Ascending aorta (tissue), 2 donors: ENCODE results near the gene ALPK3. TPM values are rescaled to one million over a fixed set of nuclear protein-coding genes. Genes with fewer than 3 reads are reported as not detected.
A peak's percentile ranks its signal among the peaks of the same experiment; 100 is the strongest.

Experiments used
- DNase-seq, 2 donors: peaks; one replicate each; pipeline ENCODE4 v3.0.0-alpha.2; 2019; ENCODE audit warnings: low spot score in 2 of 2
- H3K27ac ChIP-seq, 2 donors: fragments of 200-600 bp; sonication (generic); one replicate each; pipeline ENCODE4 v1.5.1; 2016 to 2017; ENCODE audit warnings: mild to moderate bottlenecking in 1 of 2
- H3K27me3 ChIP-seq: fragments of 200-600 bp; sonication (generic); one replicate; pipeline ENCODE4 v1.5.1; 2017
- H3K36me3 ChIP-seq, 2 donors: fragments of 200-600 bp; sonication (generic); one replicate each; pipeline ENCODE4 v1.5.1; 2016
- H3K4me1 ChIP-seq, 2 donors: fragments of 200-600 bp; sonication (generic); one replicate each; pipeline ENCODE4 v1.5.1; 2016 to 2017; ENCODE audit warnings: mild to moderate bottlenecking in 1 of 2
- H3K4me3 ChIP-seq, 2 donors: fragments of 200-600 bp; sonication (generic); one replicate each; pipeline ENCODE4 v1.5.1; 2016 to 2017; ENCODE audit warnings: mild to moderate bottlenecking in 1 of 2
- H3K9me3 ChIP-seq, 2 donors: fragments of 200-600 bp; sonication (generic); one replicate each; pipeline ENCODE4 v1.5.1; 2016
- CTCF ChIP-seq, 3 experiments: fragments of 200-600 bp in 2 of 3; fragments of 450-650 bp in 1 of 3; sonication (generic) in 2 of 3; IDR thresholded peaks; one replicate each; pipeline ENCODE4 v1.5.1; 2016 to 2019; ENCODE audit warnings: antibody characterized with exemption in 3 of 3, mild to moderate bottlenecking in 1 of 3, moderate library complexity in 1 of 3
- intact Hi-C: fragments of 100-400 bp; cut with DNase I; formaldehyde crosslinking; loops from one replicate; pipeline ENCODE4 v1.15.1; 2023
- total RNA-seq: library from RNA; depleted of rRNA; stranded (reverse); fragments of >200 nt; gene quantifications from one replicate; pipeline ENCODE4 v1.1.0, GENCODE V29; 2016

ALPK3 gene
- total RNA-seq, 1 donor from 2014 or later = 38.0 TPM

GRCh38 chr15:84817466-84818081 is 418 bp downstream of the ALPK3 start:
- H3K4me3 ChIP-seq = peak overlapping the region; percentile 67 to 77
- H3K36me3 ChIP-seq = no peaks in the 10 kb centered on the region
- peak in 1 of 2 donors; percentile 63 for DNase-seq
- intact Hi-C loops = loop anchor here (1.0 to 2.0 kb wide), 6 partner anchors 23 to 163 kb away; partner anchors contain the start of genes SEC11A, WDR73 and ZNF592
- peaks cover 12 to 47% of the 10 kb centered on the region in 2 donors for H3K4me1 ChIP-seq
- TF ChIP-seq CTCF (IDR thresholded peaks at IDR 0.05) = no peak
- no peaks in the 10 kb centered on the region for H3K27me3 ChIP-seq
- peak overlapping the region; percentile 98 to 99 for H3K27ac ChIP-seq
- H3K9me3 ChIP-seq = no peaks in the 10 kb centered on the region

- Histone ChIP-seq H3K36me3 (no peaks in the 10 kb centered on the region), H3K27me3 (no peaks in the 10 kb centered on the region), H3K4me3 (peak overlapping the region; percentile 67 to 77), H3K9me3 (no peaks in the 10 kb centered on the region), H3K27ac (peak overlapping the region; percentile 98 to 99), H3K4me1 (peaks cover 12 to 50% of the 10 kb centered on the region in 2 donors)
- intact Hi-C loops = loop anchor here (2.0 kb wide), 1 partner anchor 94 kb away; no protein-coding TSS in a partner anchor
- peak in 1 of 2 donors; percentile 81 for DNase-seq
- no peak for TF ChIP-seq CTCF (IDR thresholded peaks at IDR 0.05)
Observed at GRCh38 chr15:84818261-84819131, 1.3 kb downstream of the ALPK3 start.

GRCh38 chr15:84819291-84819768 is 2.2 kb downstream of the ALPK3 start:
- Histone ChIP-seq H3K9me3 (no peaks in the 10 kb centered on the region), H3K36me3 (no peaks in the 10 kb centered on the region), H3K4me1 (peaks cover 12 to 57% of the 10 kb centered on the region in 2 donors), H3K27ac (peak overlapping the region; percentile 98 to 99), H3K4me3 (peak overlapping the region; percentile 67 to 77), H3K27me3 (no peaks in the 10 kb centered on the region)
- DNase-seq = no peak
- intact Hi-C loops = loop anchor here (2.0 kb wide), 1 partner anchor 93 kb away; no protein-coding TSS in a partner anchor
- peak in 1 of 3 experiments; percentile 14 for TF ChIP-seq CTCF (IDR thresholded peaks at IDR 0.05)

GRCh38 chr15:84819791-84820190 is 2.6 kb downstream of the ALPK3 start:
- Histone ChIP-seq H3K4me3 (peak overlapping the region; percentile 67 to 77), H3K9me3 (no peaks in the 10 kb centered on the region), H3K4me1 (peaks cover 12 to 60% of the 10 kb centered on the region in 2 donors), H3K27ac (peak overlapping the region; percentile 98 to 99), H3K36me3 (no peaks in the 10 kb centered on the region), H3K27me3 (no peaks in the 10 kb centered on the region)
- intact Hi-C loops = loop anchor here (2.0 kb wide), 1 partner anchor 93 kb away; no protein-coding TSS in a partner anchor
- TF ChIP-seq CTCF (IDR thresholded peaks at IDR 0.05) = no peak
- no peak for DNase-seq

GRCh38 chr15:84821501-84822021 is 4.4 kb downstream of the ALPK3 start:
- Histone ChIP-seq H3K4me1 (peaks cover 10 to 56% of the 10 kb centered on the region in 2 donors), H3K9me3 (no peaks in the 10 kb centered on the region), H3K36me3 (no peaks in the 10 kb centered on the region), H3K27ac (peak overlapping the region in 1 of 2 donors; percentile 99), H3K4me3 (peak overlapping the region in 1 of 2 donors; percentile 12), H3K27me3 (no peaks in the 10 kb centered on the region)
- DNase-seq = no peak
- intact Hi-C loops = no loop called here
- no peak for TF ChIP-seq CTCF (IDR thresholded peaks at IDR 0.05)
